GM15510 (cell line): Measurements from ENCODE around the gene TMEM63C.

ENCODE experiments used
- POLR2A ChIP-seq: IDR thresholded peaks from 3 replicates; pipeline ENCODE4 v1.6.1; 2011; ENCODE audit warnings: borderline replicate concordance; ENCODE audit not compliant: insufficient read length; ENCODE audit errors: extremely low read depth

Gene TMEM63C

GRCh38 chr14:77145975-77146740 is 35.4 kb upstream of the TMEM63C start:
- no peak for TF ChIP-seq POLR2A

- no peak for TF ChIP-seq POLR2A
These were observed 32.9 kb upstream of the TMEM63C start for GRCh38 chr14:77148510-77149231.

GRCh38 chr14:77151245-77151644 is 30.4 kb upstream of the TMEM63C start:
- TF ChIP-seq POLR2A: no peak

GRCh38 chr14:77151918-77152588 is 29.5 kb upstream of the TMEM63C start:
- TF ChIP-seq POLR2A: no peak

- TF ChIP-seq POLR2A: no peak
These were observed 27.8 kb upstream of the TMEM63C start for GRCh38 chr14:77153802-77154201.

GRCh38 chr14:77154421-77154820 is 27.2 kb upstream of the TMEM63C start:
- TF ChIP-seq POLR2A: no peak

- no peak for TF ChIP-seq POLR2A
These were observed 26.5 kb upstream of the TMEM63C start for GRCh38 chr14:77155083-77155482.

GRCh38 chr14:77157740-77158139 is 23.9 kb upstream of the TMEM63C start:
- TF ChIP-seq POLR2A: no peak

- TF ChIP-seq POLR2A: no peak
These were observed 23.3 kb upstream of the TMEM63C start for GRCh38 chr14:77158175-77158881.

GRCh38 chr14:77158882-77159255 is 22.7 kb upstream of the TMEM63C start:
- no peak for TF ChIP-seq POLR2A

- no peak for TF ChIP-seq POLR2A
These were observed 20.6 kb upstream of the TMEM63C start for GRCh38 chr14:77161011-77161410.

GRCh38 chr14:77170045-77170444 is 11.6 kb upstream of the TMEM63C start:
- TF ChIP-seq POLR2A: no peak

- no peak for TF ChIP-seq POLR2A
These were observed 8.7 kb upstream of the TMEM63C start for GRCh38 chr14:77172916-77173315.

GRCh38 chr14:77175843-77176242 is 5.8 kb upstream of the TMEM63C start:
- no peak for TF ChIP-seq POLR2A

- no peak for TF ChIP-seq POLR2A
These were observed 3.9 kb upstream of the TMEM63C start for GRCh38 chr14:77177702-77178101.
